PFSK-1 (cell line): ENCODE results near the gene IQGAP1.

Experiments
- POLR2AphosphoS5 ChIP-seq: IDR thresholded peaks from 2 replicates; pipeline ENCODE4 v1.6.1; 2012; ENCODE audit warnings: low read depth, mild to moderate bottlenecking, control low read depth, low read length, moderate library complexity
- REST ChIP-seq, 2 experiments: IDR thresholded peaks; 2 replicates each; pipeline versions ENCODE4 v1.6.1 to v1.8.0; 2011 to 2012; ENCODE audit warnings: low read depth in 2 of 2, low read length in 2 of 2, control low read depth in 1 of 2, inconsistent platforms in 1 of 2, mild to moderate bottlenecking in 1 of 2, moderate library complexity in 1 of 2; ENCODE audit not compliant: insufficient read depth in 1 of 2
- SIN3A ChIP-seq: IDR thresholded peaks from 2 replicates; pipeline ENCODE4 v1.6.1; 2012; ENCODE audit warnings: mild to moderate bottlenecking, low read length, moderate library complexity, borderline replicate concordance; ENCODE audit not compliant: insufficient read depth
- TAF1 ChIP-seq: IDR thresholded peaks from 2 replicates; pipeline ENCODE4 v1.6.1; 2012; ENCODE audit warnings: low read length, control low read depth, borderline replicate concordance; ENCODE audit not compliant: insufficient read depth

- no peak for TF ChIP-seq POLR2AphosphoS5
- no peak for TF ChIP-seq REST (IDR thresholded peaks at IDR 0.05; ENCODE audit: insufficient read depth in 1 of 2, low read depth in 2 of 2, low read length in 2 of 2)
- no peak for TF ChIP-seq SIN3A
- TF ChIP-seq TAF1: no peak
Observed at GRCh38 chr15:90497376-90497775, 109.3 kb downstream of the IQGAP1 start.
